Kidney epithelial cell (primary cell): ENCODE results near the gene STX11. TPM values are rescaled to one million over a fixed set of nuclear protein-coding genes. Genes with fewer than 3 reads are reported as not detected.

ENCODE experiments used
- DNase-seq: peaks from one replicate; pipeline ENCODE4 v3.0.0-alpha.2; 2010; ENCODE audit warnings: low read depth
- H3K27me3 ChIP-seq: 2 replicates; pipeline ENCODE4 v1.6.0; 2011; ENCODE audit warnings: low read length; ENCODE audit not compliant: control insufficient read depth, insufficient read depth
- H3K36me3 ChIP-seq: 2 replicates; pipeline ENCODE4 v1.5.1; 2011; ENCODE audit warnings: low read length; ENCODE audit not compliant: control insufficient read depth, insufficient read depth
- H3K4me3 ChIP-seq: 2 replicates; pipeline ENCODE4 v1.5.1; 2011; ENCODE audit warnings: low read depth, mild to moderate bottlenecking, control low read depth, low read length
- CTCF ChIP-seq: IDR thresholded peaks from 2 replicates; pipeline ENCODE4 v1.5.1; 2011; ENCODE audit warnings: mild to moderate bottlenecking, moderate library complexity, low read length, control low read depth, inconsistent platforms; ENCODE audit not compliant: insufficient read depth, poor library complexity, severe bottlenecking
- total RNA-seq: library from RNA; depleted of rRNA; stranded (reverse); fragments of >200 nt; gene quantifications from 2 replicates; pipeline ENCODE4 v1.2.3, GENCODE V29; 2015

Gene STX11
- total RNA-seq, 1 donor from 2014 or later, result 4.1 TPM

GRCh38 chr6:144234935-144235334 lies 84.6 kb downstream of the STX11 start:
- no peak overlapping the region for H3K4me3 ChIP-seq
- no peak for TF ChIP-seq CTCF
- no peak for DNase-seq
- no peaks in the 10 kb centered on the region for H3K36me3 ChIP-seq
- H3K27me3 ChIP-seq, result no peaks in the 10 kb centered on the region

Other genes starting within 250 kb of the STX11 start
- gene PLAGL1, start 142.3 kb upstream of the STX11 start, total RNA-seq, result 9.5 and 10.9 TPM in 2 replicates
- 157 and 158 TPM in 2 replicates for gene SF3B5, start 54.9 kb upstream of the STX11 start, total RNA-seq
- gene UTRN, start 134.8 kb downstream of the STX11 start, total RNA-seq, result 37.9 and 69.1 TPM in 2 replicates